GM21529 (cell line): ENCODE measurements around the gene KRTAP4-16.
"Not testable (repeated sequence)": the region's sequence is repeated elsewhere in the genome, so short reads cannot be mapped to it uniquely, and the experiment has no call there.

Experiments used
- ATAC-seq: cut with Tn5 transposase; IDR thresholded peaks from one replicate; pipeline ENCODE4 v1.9.1; 2021; ENCODE audit not compliant: unreplicated experiment

KRTAP4-16 gene

DNA sequence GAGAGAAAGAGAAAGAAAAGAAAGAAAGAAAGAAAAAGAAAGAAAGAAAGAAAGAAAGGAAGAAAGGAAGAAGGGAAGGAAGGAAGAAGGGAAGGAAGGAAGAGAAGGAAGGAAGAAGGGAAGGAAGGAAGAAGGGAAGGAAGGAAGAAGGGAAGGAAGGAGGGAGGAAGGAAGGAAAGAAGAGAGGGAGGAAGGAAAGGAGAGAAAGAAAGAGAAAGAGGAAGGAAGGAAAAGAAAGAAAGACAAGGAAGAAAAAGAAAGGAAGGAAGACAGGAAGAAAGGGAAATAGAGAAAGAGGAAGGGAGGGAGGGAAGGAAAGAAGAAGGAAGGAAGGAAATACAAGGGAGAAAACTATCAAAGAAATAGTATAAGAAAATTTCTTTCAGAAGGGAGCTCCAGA lies 25.2 kb downstream of the KRTAP4-16 start:
- no peak for ATAC-seq

DNA sequence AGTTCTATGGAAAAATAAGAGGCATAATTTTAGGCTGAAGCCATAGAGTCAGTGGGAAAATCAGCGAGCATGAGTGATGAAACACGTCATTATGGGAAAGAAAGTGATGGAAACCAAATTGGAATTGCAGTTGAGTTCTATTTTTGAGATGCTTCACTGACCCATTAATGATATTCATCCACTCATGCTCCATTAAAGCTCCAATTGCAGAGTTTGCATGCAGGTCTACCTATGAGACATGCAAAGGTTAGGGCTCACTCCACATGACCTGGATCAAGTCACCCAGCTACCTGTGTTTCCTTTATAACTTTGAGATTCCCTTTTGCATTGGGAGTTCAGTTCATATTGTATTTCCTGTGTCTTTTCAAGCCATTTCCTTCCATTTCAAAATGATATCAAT lies 28.3 kb downstream of the KRTAP4-16 start:
- ATAC-seq = no peak

DNA sequence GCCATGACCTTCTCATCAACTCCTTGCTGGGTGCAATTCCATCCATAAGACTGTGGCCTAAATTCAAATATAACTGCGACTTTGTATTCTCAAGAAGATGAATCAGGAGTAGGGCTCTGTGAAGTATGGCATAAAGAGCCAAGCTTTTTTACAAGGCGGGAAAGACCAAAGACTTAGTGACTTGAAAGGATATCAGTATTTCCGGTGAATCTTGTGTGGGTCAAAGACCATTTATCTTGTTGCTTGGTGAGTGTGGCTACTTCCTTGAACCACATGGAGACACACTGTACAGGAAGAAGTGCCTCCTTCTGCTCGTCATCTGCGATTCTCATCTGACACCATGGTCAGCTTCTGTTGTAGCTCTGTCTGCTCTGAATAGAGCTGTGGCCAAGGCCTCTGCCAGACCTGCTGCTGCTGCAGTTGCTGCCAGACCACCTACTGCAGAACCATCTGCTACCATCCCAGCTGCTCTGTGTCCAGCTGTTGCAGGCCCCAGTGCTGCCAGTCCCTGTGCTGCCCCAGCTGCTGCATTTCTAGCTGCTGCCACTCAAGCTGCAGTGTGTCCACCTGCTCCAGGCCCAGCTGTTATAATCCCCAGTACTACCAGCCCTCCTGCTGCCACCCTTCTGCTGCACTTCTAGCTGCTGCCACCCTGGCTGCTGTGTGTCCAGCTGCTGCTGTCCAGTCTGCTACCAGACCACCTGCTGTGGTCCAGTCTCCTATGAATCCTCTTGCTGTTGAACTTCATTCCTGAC lies 30.2 kb downstream of the KRTAP4-16 start:
- ATAC-seq = no peak

DNA sequence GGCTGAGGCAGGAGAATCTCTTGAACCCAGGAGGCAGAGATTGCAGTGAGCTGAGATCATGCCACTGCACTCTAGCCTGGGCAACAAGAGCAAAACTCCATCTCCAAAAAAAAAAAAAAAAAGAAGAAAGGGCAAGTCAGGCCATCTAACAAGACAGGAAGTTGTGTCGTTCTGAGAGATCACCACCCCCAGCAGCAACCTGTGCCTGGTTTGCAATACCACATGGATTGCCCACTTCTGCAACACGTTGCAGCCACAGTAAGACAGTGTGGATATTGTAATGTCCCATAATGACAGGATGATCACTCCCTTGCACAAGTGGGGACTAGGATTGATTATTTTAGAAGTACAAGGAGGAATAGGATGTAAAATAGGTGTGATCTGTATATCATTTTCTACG lies 33.0 kb downstream of the KRTAP4-16 start:
- no peak for ATAC-seq

DNA sequence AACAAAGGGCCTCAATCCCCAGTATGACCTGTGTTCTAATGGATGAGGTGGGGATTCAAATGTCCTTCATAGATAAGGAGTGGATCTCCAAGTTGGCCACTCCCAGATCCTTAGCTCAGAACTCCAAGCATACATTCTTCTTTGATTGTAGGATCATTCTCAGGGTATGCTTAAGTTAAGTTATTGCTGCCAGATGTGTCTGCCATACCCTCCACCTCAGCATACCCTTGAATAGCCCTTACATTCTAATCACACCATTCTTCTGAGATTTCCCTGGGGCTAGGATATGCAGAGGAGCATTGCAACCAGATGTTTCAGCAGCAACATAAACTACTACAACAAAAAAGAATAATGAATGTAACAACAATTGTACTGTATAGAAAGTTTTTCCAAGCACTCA lies 34.7 kb downstream of the KRTAP4-16 start:
- no peak for ATAC-seq

DNA sequence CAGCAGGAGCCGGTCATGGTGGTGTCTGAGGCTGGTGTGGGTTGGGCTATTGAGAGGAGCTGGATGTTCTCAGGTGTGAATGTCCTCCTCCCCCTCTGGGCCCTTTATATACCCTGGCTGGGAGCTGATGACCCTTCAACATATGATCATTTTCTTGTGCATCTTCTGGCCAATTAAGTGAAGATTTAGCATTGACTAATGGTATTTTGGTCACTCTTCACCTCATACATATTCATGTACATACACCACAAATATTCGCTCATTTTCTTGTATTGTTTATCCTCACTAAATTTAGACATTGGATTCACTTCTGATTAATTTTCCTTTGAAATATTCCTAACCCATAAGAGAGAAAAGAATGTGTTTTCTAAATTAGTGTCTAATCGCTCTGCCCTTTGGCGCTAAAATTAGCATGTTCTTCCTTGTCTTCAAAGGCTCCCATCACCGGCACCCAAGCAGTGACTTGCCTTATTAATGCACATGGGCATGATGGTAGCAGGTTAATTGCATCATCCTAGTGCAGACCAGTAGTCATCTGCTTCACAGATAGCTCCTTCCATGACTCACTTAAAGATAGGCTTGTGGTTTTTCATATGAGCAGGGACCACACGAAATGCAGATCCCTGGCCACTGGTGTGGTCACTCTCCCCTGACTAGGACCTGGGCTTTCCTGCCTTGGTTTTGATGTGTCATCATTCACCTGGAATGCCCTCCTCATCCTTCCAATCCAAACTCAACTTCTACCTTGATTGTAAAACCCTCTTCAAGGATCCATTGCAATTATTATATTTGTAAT lies 36.0 kb downstream of the KRTAP4-16 start, which contains the start of gene KRTAP2-4:
KRTAP2-4 (minus strand) TSS at position 51 of the 796 bp plus-strand sequence; CDS start at position 17, 34 bp downstream.
- no peak for ATAC-seq

DNA sequence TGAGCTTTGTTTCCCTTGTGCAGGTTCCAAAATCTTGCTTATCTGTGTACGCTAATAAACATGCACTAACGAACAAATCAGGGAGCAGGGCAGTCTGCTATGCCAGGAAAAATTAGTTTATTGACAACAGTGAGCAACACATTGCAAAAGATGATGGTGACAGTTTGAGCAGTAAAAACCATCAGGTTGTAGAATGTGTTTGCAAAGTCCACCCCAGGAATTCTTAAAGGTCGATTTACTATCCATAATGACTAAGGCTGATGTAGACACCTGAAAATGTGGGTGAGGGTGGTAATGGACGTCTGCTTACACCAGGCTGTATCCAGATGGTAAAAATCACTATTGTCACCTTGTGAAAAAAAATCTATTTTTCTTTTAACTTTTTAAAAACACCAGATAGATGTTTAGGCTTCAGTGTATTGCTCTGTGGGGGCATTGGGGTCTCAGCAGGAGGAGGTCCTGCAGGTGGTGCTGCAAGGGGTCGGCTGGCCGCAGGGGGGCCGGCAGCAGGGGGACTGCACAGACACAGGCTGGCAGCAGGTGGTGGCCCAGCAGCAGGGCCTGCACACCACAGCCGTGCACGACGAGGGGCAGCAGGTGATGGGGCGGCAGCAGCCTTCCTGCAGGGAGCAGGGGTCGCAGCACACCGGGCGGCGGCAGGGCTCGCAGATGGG lies 36.9 kb downstream of the KRTAP4-16 start:
- not testable (repeated sequence) for ATAC-seq

DNA sequence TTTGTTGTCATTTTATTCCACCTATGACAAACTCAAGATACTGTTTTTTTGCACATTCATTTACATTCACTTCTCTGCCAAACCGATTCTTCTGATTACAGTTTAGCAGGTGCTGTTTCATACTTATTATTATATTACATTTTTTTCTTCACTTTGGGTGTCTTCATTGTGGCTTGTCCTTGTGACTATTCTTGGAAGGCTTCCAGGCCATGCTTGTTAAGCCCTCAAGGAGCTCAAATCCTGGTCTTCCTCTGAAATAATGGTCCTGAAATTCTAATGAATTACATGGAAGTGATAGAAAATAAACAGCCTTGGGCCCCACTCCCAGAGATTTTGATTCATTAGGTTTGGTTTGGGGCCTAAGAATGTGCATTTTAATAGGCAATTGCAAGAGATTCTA lies 37.7 kb downstream of the KRTAP4-16 start:
- no peak for ATAC-seq

DNA sequence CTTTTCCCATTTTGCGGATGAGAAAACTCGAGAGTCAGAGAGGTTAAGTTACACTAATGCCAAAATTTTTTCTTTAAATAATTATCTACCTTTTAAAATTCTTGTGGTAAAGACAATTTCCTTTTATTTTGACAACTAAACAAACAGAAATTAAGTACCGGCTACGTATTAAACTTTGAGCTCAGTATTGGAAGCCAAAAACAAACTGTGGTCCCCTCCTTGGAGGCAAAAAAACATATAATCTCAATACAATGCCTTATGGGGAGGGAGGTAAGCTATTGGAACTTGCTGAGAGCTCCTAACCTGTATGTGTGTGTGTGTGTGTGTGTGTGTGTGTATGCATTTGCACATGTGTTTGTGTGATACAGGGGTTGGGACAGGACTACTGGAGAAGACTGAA lies 38.6 kb downstream of the KRTAP4-16 start:
- no peak for ATAC-seq

DNA sequence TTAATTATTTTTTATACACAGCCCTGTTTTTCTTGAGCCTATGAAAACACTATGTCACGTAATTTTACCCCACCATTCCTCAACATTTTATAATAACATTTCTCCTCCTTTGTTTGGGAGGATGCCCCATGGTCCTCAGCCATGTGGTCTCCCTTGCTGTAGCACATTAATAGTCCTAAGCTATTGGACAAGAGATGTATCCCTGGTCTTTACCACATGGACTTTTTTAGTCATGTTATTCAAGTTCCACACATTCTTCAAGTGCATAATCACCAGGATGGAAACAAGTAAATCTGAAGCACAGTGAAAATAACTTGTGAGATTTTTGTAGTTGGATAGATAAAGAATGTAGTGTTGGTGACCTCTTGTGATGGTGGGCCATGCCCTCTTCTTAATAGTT lies 40.0 kb downstream of the KRTAP4-16 start:
- ATAC-seq = no peak

DNA sequence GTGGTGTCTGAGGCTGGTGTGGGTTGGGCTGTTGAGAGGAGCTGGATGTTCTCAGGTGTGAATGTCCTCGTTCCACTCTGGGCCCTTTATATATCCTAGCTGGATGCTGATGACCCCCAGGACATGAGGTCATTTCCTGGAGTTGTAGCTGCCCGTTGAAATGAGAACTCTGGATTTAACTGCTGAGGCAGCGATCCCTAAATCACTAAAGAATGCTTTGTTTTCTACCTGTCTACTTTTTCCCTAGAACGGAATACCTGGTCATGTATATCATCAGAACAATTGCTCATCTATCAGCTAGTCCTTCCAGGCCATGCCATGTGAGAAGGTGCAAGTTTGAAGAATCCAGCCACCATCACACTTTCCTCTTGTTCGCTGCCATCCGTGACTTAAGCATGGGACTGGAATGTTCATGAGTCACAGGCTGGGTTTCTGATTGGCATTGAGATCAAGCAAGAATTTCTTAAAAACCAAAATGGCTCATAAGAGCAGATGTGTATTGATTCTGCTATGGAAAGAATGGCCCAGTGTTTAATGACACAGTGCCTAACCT lies 41.9 kb downstream of the KRTAP4-16 start, which contains the start of gene KRTAP2-3:
KRTAP2-3 (minus strand) TSS at position 63 of the 553 bp plus-strand sequence. CDS start 64 bp downstream, outside the sequence.
- no peak for ATAC-seq

DNA sequence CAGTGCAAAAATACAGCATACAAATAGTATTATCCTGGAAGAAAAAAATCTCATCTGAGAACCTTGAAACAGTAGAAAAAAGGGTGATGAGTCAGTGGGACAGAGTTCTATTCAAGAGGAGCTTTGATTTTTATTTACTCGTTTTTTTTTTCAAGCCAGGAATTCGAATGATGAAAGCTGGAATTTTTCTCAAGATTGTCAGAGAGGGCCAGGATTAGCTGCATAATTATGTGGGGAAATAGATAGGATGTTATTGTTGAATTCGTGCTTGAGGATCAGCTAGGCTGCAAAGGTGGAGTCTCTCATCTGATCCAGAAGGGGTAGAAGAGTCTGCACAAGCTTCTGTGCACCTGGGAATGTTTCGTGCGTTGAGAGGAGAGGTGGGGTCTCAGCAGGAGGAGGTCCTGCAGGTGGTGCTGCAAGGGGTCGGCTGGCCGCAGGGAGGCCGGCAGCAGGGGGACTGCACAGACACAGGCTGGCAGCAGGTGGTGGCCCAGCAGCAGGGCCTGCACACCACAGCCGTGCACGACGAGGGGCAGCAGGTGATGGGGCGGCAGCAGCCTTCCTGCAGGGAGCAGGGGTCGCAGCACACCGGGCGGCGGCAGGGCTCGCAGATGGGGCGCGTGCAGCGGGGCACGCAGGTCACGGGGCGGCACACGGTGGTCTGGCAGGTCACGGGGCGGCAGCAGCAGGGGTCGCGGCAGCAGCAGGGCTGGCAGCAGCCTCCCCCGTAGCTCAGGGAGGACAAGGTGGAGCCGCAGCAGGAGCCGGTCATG lies 42.5 kb downstream of the KRTAP4-16 start:
- not testable (repeated sequence) for ATAC-seq

DNA sequence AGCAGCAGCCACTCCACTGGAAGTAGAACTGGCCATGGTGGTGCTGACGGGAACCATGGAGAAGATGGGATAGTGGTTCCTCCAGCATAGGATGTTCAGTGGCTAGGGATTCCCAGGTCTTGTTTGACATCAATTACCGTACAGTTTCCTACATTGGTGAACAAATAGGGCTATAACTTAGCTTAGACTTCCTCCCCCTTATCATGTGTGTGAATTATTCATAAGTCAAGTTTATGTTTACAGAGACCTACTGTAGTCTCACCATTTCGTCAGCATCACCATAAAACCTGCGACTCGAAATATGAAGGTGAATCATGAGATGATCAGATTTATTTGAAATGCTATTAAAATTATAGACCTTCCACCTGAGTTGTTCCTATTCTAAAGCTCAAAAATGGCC lies 43.3 kb downstream of the KRTAP4-16 start:
- no peak for ATAC-seq

DNA sequence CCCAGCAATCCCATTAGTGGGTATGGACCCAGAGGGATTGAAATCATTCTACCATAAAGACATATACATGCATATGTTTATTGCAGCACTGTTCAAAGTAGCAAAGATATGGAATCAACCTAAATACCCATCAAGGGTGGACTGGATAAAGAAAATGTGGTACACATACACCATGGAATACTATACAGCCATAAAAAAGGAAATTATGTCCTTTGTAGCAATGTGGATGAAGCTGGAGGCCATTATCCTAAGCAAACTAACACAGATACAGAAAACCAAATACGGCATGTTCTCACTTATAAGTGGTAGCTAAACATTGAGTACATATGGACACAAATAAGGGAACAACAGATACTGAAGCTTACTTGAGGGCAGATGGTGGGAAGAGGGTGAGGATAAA lies 44.5 kb downstream of the KRTAP4-16 start:
- no peak for ATAC-seq

DNA sequence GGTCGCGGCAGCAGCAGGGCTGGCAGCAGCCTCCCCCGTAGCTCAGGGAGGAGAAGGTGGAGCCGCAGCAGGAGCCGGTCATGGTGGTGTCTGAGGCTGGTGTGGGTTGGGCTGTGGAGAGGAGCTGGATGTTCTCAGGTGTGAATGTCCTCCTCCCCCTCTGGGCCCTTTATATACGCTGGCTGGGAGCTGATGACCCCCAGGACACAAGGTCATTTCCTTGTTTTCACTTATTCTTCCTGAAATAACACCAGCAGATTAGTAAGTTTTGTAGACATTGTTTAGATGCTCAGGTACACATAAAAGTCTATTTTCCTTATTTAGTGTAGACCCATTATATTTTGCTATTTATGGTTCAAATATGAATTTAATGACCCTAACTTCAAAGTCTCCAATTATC lies 46.9 kb downstream of the KRTAP4-16 start, which contains the start of gene KRTAP2-2:
KRTAP2-2 (minus strand) TSS at position 101 of the 400 bp plus-strand sequence; CDS start at position 82, 19 bp downstream.
- ATAC-seq = not testable (repeated sequence)

DNA sequence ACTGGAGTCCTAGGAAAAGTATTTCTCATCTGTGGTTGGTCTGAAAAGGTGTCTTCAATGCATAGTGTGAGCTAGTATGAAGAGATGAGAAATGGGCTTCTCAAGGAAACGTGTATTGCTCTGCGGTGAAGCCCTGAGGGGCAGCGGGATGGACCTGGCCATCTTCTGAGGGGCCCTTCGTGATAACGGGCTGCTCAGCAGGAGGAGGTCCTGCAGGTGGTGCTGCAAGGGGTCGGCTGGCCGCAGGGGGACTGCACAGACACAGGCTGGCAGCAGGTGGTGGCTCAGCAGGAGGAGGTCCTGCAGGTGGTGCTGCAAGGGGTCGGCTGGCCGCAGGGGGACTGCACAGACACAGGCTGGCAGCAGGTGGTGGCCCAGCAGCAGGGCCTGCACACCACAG lies 47.5 kb downstream of the KRTAP4-16 start:
- not testable (repeated sequence) for ATAC-seq

DNA sequence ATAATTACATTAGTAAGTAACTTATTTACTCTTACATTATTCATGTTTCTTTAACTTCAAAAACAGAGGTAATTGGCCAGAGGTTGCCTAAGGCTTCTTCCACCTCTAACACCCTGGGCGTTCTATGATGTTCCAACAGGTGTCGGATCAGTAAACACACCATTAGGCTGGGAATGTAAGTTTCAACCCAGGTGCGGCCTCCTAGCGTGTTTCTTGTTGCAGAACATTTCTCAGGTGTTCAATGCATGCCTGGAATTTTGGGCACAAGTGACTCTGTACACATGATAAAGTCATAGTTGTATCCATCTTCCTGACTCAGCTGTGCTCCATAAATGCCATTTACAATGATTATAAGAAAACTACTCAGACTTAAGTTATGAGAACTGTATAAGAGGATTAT lies 48.0 kb downstream of the KRTAP4-16 start:
- no peak for ATAC-seq

DNA sequence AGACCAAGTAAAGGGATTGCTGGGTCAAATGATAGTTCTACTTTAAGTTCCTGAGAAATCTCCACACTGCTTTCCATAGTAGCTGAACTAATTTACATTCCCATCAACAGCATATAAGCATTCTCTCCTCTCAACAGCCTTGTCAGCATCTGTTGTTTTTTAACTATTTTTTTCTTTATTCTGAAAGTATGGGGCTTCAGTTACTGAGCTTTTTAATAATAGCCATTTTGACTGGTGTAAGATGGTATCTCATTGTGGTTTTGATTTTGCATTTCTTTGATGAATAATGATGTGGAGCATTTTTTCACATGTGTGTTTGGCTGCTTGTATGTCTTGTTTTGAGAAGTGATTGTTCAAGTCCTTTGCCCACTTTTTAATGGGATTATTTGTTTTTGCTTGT lies 49.4 kb downstream of the KRTAP4-16 start:
- no peak for ATAC-seq
